ENCODE results near the gene ZNF511.

ZNF511 gene

GRCh38 chr10:133351408-133352318, 42.9 kb downstream of the ZNF511 start:
- Histone ChIP-seq H3K27ac (ENCODE audit: low read length) (no peak overlapping the region), H2AFZ (ENCODE audit: low read length) (no peak overlapping the region), H3K9ac (ENCODE audit: low read length) (no peak overlapping the region), H3F3A (ENCODE audit: insufficient read depth, low read length) (no peaks in the 10 kb centered on the region), H3K4me3 (ENCODE audit: low read length) (no peak overlapping the region), H4K20me1 (ENCODE audit: insufficient read depth, low read length) (no peaks in the 10 kb centered on the region), H3K4me1 (ENCODE audit: low read length) (no peaks in the 10 kb centered on the region), H3K27me3 (replicated peaks; ENCODE audit: insufficient read depth, low read length) (peaks cover 26% of the 10 kb centered on the region), H3K9me2 (replicated peaks; ENCODE audit: insufficient read depth, low read length) (no peaks in the 10 kb centered on the region), H3K36me3 (replicated peaks; ENCODE audit: insufficient read depth, low read length) (no peaks in the 10 kb centered on the region), H3K9me3 (replicated peaks; ENCODE audit: insufficient read depth, low read length) (no peaks in the 10 kb centered on the region), H3K4me2 (ENCODE audit: low read depth, low read length) (no peak overlapping the region), H3K79me2 (ENCODE audit: low read length) (no peaks in the 10 kb centered on the region)
- no peak for DNase-seq
- TF ChIP-seq EZH2 (optimal IDR thresholded peaks at IDR 0.05; ENCODE audit: low read depth, low read length) (no peak), CTCF (IDR thresholded peaks at IDR 0.05; ENCODE audit: low read length) (no peak)

GRCh38 chr10:133353202-133353959, 44.7 kb downstream of the ZNF511 start:
- H2AFZ ChIP-seq (ENCODE audit: low read length), result no peak overlapping the region
- no peaks in the 10 kb centered on the region for H4K20me1 ChIP-seq (ENCODE audit: insufficient read depth, low read length)
- no peak overlapping the region for H3K4me2 ChIP-seq (ENCODE audit: low read depth, low read length)
- H3K9ac ChIP-seq (ENCODE audit: low read length), result no peak overlapping the region
- no peak for DNase-seq
- no peaks in the 10 kb centered on the region for H3K9me3 ChIP-seq (replicated peaks; ENCODE audit: insufficient read depth, low read length)
- no peaks in the 10 kb centered on the region for H3K9me2 ChIP-seq (replicated peaks; ENCODE audit: insufficient read depth, low read length)
- peaks cover 28% of the 10 kb centered on the region for H3K27me3 ChIP-seq (replicated peaks; ENCODE audit: insufficient read depth, low read length)
- no peak overlapping the region for H3K27ac ChIP-seq (ENCODE audit: low read length)
- no peaks in the 10 kb centered on the region for H3K36me3 ChIP-seq (replicated peaks; ENCODE audit: insufficient read depth, low read length)
- no peak for TF ChIP-seq EZH2 (optimal IDR thresholded peaks at IDR 0.05; ENCODE audit: low read depth, low read length)
- no peak for TF ChIP-seq EZH2phosphoT487 (IDR thresholded peaks at IDR 0.05; ENCODE audit: low read length)
- TF ChIP-seq CTCF (IDR thresholded peaks at IDR 0.05; ENCODE audit: low read length), result no peak
- H3K4me3 ChIP-seq (ENCODE audit: low read length), result no peak overlapping the region
- H3K79me2 ChIP-seq (ENCODE audit: low read length), result no peaks in the 10 kb centered on the region
- H3K4me1 ChIP-seq (ENCODE audit: low read length), result no peaks in the 10 kb centered on the region
- H3F3A ChIP-seq (ENCODE audit: insufficient read depth, low read length), result no peaks in the 10 kb centered on the region

GRCh38 chr10:133353988-133354605, 45.4 kb downstream of the ZNF511 start:
- Histone ChIP-seq H3K79me2 (ENCODE audit: low read length) (no peaks in the 10 kb centered on the region), H3F3A (ENCODE audit: insufficient read depth, low read length) (no peaks in the 10 kb centered on the region), H3K27me3 (replicated peaks; ENCODE audit: insufficient read depth, low read length) (peaks cover 28% of the 10 kb centered on the region), H2AFZ (ENCODE audit: low read length) (no peak overlapping the region), H4K20me1 (ENCODE audit: insufficient read depth, low read length) (no peaks in the 10 kb centered on the region), H3K4me3 (ENCODE audit: low read length) (no peak overlapping the region), H3K9ac (ENCODE audit: low read length) (no peak overlapping the region), H3K9me3 (replicated peaks; ENCODE audit: insufficient read depth, low read length) (no peaks in the 10 kb centered on the region), H3K4me2 (ENCODE audit: low read depth, low read length) (no peak overlapping the region), H3K9me2 (replicated peaks; ENCODE audit: insufficient read depth, low read length) (no peaks in the 10 kb centered on the region), H3K27ac (ENCODE audit: low read length) (no peak overlapping the region), H3K4me1 (ENCODE audit: low read length) (no peaks in the 10 kb centered on the region), H3K36me3 (replicated peaks; ENCODE audit: insufficient read depth, low read length) (no peaks in the 10 kb centered on the region)
- DNase-seq, result no peak
- no peak for TF ChIP-seq EZH2 (optimal IDR thresholded peaks at IDR 0.05; ENCODE audit: low read depth, low read length)
- no peak for TF ChIP-seq CTCF (IDR thresholded peaks at IDR 0.05; ENCODE audit: low read length)
- no peak for TF ChIP-seq EZH2phosphoT487 (IDR thresholded peaks at IDR 0.05; ENCODE audit: low read length)
